GM21390 (cell line): ENCODE results near the gene GPATCH4.
"Not testable (repeated sequence)": the region's sequence is repeated elsewhere in the genome, so short reads cannot be mapped to it uniquely, and the experiment has no call there.

ENCODE experiments used
- ATAC-seq: cut with Tn5 transposase; IDR thresholded peaks from one replicate; pipeline ENCODE4 v1.9.1; 2021; ENCODE audit not compliant: unreplicated experiment

The GPATCH4 gene

DNA sequence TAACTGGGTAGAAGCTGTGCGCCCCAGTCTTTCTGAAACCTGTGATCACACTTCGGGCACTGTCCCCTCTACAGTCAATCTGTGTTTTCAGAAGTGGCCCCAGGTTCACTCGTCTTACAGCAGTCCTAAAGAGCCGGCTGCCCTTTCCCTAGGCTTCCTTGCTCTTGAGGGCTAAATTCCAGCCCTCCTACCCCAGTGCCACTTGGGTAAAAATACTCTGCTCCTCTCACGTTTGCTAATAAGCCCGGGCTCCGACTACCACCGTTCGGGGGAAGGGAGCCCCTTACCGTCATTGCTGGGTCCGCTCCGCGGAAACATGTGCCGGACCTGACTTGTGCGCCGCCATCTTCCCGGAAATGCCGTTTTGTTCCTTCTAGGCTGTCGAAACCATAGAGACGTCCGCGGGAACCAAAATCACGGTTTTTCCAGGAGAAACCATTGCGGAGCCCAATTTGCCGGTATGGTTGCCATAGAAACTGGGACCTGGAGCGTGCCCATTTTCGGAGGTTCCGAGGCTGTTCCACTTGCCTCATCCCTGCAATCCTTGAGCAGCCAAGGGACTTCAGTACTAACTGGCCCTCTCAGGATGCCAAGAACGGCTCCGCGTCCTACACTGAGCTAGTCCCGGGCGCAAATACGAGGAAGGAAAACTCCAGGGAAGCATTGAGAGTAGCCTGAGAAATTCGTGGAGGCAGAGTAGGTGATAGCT lies at the start of gene GPATCH4:
TSS of gene GPATCH4 (minus strand) at position 358 of the 709 bp plus-strand sequence.
- peak; percentile 43 for ATAC-seq

DNA sequence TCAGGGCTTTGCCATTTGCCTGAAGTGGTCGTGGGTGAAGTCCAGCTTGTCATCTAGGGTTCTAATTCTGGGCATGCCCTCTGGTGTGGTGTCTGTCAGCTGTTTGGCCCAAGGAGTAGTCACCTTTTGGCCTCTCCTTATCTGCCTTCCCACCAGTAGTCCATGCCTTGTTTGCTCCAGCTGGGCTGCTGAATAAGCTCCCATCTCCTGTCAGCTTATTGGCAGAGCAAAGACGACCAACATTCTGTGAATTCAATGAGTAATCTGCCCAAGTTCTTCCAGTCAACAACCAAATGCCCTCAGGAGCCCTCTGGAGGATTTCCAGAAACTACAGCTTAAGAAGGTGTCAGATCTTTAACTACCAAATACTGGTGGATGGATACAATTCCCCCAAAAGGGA lies 47.7 kb upstream of the GPATCH4 start:
- no peak for ATAC-seq

DNA sequence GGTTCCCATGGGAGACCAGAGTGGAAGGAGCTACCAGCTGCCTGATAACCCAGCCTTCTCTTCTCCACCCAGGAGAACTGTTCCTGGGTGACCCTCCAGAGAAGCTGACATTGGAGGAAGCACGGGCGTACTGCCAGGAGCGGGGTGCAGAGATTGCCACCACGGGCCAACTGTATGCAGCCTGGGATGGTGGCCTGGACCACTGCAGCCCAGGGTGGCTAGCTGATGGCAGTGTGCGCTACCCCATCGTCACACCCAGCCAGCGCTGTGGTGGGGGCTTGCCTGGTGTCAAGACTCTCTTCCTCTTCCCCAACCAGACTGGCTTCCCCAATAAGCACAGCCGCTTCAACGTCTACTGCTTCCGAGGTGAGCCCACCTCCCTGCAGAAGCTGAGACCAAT lies 47.2 kb upstream of the GPATCH4 start:
- ATAC-seq = no peak

DNA sequence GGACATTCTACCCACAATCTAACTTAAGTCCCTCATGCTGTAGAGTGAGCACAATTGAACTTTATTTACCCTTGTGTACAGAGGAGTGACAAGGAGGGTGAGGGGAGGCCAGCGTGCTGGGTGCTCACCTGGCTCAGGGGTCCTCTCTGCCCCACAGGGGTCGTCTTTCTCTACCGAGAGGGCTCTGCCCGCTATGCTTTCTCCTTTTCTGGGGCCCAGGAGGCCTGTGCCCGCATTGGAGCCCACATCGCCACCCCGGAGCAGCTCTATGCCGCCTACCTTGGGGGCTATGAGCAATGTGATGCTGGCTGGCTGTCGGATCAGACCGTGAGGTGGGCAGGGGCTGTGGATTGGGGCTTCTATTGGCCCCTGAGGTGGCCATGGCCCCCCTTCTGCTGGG lies 46.1 kb upstream of the GPATCH4 start:
- ATAC-seq = no peak

DNA sequence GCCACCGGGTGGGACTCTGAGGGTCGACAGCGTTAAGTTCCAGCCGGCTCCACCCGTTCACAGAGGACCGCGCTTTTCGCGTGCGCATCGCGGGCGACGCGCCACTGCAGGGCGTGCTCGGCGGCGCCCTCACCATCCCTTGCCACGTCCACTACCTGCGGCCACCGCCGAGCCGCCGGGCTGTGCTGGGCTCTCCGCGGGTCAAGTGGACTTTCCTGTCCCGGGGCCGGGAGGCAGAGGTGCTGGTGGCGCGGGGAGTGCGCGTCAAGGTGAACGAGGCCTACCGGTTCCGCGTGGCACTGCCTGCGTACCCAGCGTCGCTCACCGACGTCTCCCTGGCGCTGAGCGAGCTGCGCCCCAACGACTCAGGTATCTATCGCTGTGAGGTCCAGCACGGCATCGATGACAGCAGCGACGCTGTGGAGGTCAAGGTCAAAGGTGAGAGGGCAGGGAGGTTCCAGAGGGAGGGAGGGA lies 45.5 kb upstream of the GPATCH4 start:
- ATAC-seq = no peak

DNA sequence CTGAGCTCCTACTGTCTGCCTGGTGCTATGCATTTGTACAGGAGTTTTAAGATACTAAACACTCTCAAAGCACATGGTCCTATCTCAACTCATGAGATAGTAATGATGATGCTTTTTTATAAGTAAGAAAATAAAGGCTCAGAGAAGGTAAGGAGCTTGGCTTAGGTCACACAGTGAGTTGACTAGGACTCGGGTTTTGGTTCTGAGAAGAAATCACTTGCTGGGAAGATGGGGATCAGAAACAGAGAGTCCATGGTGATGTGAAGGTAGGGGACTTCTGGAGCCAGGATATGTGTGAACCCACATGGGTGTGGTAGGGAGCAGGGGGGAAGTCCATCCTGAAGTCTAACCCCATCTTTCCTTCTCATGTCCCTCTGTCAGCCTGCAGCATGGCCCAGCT lies 44.4 kb upstream of the GPATCH4 start:
- ATAC-seq = no peak

DNA sequence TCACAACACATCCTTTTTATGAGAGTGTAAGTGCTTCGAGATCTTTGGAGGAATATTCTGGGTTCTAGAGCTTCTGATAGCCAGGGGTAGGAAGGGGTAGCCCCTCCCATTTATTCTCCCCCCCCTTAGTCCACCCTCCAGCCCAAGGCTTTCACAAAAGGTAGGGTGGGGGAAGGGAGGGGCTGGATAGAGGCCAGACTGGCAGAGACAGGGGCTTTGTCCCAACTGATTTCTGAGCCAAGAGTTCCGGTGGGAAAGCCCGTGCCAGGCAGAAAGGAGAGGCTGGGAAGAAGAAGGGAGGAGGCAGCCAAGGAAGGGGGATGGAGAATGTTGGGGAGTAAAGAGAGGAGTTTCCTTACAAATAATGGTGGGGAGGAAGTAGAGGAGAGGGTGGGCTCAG lies 43.8 kb upstream of the GPATCH4 start:
- ATAC-seq = no peak

DNA sequence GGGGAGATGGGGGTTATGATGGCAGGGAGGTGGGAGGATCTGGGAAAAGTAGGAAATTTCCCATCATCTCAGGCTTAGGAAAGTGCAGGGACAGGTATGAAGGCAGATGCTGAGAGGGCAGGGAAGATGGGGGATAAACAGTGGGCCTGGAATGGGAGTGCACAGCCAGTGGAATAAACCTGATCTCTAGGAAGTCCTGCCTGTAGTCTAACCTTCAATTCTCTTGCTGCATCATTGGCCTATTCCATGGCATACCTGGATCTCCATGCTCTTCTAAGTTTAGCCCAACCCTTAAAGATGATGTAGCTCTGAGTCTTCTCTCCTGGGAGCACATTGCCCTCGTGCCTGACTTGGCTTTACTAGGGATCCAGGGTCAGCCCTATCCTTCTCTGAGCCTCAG lies 43.4 kb upstream of the GPATCH4 start:
- ATAC-seq = no peak

DNA sequence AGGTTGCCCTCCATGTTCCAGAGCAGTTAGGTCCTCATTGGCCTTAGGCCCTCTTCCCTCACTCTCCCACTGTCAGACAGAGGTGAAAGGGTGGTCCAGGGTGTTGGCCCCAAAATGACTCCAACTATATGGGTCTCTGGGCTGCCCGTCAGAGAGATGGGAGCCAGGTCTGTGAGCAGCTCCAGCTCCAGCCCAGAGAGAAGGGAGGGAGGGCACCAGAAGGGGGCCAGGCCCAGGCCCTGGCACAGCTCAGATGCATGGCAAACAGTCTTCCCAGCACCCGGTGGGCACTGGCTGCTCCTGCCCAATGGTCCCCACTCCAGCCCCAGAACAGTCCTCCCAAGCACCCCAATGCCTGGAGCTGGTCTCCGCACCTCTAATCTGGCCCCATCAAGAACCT lies 42.9 kb upstream of the GPATCH4 start:
- ATAC-seq = no peak

DNA sequence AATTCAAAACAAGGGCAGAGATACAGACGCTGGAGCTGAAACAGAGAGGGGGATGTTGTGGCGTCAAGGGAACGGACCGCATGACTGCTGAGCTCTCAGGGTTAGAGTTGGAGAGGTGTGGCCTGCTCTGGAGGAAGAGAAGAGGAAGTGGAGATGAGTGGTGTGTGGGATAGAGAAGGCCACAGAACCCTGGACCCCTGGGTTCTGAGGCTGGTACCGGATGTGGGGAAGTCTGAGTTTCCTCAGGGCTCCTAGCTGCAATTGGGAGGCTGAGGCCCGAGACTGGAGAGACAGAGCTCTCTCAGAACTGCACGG lies 42.5 kb upstream of the GPATCH4 start:
- no peak for ATAC-seq

DNA sequence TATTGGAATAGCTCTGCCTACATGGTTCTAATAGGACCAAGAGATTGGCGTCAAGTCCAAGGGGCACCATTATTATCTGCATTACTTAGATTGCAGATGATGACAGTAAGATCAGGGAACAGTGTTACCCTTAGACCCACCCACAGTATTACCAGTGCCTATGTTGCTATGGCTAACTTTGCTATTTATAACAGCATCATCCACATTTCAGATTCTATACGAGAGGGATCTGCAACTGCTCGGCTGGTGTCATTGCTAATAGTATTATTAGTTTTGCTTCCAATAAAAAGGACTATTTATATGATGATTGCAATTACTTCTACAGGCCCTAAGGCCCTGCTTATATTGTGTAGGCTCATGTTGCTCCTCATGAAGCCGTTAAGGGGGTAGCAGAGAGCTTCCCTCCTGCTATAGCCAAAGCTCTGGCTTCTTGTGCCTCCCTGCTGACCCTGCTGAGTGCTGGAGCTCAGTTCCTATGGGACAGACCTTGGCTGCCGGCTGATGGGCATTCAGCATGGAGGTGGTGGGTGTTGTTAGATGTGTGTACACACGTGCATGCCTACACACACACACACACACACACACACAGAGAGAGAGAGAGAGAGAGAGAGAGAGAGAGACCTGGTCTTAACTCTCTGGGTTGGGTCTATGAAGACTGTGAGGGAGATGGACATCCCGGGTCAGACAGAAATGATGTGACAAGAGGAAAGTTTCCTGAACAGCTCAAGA lies 41.9 kb upstream of the GPATCH4 start:
- ATAC-seq = no peak

DNA sequence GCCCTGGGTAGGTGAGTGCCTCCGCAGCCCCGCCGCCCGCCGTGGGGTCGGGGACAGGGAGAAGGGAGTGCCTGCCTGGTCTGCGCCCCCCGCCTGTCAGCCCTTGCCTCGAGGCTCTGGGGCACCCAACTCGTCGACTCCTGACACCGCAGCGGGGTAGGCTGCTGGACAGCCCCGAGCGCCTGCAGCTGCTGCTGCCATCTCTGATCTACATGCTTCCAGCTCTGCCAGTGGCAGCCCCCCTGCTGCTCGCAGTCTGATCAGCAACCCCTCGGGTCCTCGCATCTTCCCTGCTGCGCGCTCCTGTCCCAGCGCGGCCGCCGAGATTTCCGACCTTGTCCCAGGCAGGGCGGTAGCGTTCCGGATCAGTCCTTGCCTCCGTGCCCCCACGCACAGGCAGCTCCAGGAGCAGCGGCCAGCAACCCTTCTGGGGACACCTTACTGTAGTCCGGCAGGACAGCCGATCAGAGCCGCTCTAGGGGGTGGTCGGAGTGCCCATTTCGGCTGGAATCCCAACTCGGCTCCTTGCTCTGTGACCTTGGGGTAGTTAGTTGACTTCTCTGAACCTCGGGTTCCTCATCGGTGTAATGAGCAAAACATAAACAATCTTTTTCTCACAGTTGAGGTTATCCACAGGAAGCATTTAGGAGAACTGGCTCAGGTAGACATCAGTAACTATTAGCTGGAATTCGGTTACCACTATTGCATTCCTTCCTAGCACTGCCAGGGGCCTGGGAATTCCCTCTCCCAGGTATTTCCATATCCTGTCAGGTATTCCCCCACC lies 41.2 kb upstream of the GPATCH4 start:
- ATAC-seq = no peak

DNA sequence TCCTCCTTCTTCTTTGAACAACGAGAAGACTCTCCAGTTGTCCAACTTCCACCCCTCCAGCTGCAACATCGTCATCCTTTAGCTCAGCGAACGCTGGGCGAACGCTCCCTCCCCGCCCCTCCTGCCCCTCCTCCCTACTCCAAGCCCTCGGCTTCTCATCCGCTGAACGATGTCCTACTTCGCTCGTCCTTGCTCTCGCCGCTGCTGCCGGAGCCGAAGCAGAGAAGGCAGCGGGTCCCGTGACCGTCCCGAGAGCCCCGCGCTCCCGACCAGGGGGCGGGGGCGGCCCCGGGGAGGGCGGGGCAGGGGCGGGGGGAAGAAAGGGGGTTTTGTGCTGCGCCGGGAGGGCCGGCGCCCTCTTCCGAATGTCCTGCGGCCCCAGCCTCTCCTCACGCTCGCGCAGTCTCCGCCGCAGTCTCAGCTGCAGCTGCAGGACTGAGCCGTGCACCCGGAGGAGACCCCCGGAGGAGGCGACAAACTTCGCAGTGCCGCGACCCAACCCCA lies 40.5 kb upstream of the GPATCH4 start, which contains the start of gene BCAN:
TSS of gene BCAN (plus strand) at position 357 of the 504 bp plus-strand sequence. CDS start 3,938 bp downstream, outside the sequence.
- ATAC-seq = no peak

DNA sequence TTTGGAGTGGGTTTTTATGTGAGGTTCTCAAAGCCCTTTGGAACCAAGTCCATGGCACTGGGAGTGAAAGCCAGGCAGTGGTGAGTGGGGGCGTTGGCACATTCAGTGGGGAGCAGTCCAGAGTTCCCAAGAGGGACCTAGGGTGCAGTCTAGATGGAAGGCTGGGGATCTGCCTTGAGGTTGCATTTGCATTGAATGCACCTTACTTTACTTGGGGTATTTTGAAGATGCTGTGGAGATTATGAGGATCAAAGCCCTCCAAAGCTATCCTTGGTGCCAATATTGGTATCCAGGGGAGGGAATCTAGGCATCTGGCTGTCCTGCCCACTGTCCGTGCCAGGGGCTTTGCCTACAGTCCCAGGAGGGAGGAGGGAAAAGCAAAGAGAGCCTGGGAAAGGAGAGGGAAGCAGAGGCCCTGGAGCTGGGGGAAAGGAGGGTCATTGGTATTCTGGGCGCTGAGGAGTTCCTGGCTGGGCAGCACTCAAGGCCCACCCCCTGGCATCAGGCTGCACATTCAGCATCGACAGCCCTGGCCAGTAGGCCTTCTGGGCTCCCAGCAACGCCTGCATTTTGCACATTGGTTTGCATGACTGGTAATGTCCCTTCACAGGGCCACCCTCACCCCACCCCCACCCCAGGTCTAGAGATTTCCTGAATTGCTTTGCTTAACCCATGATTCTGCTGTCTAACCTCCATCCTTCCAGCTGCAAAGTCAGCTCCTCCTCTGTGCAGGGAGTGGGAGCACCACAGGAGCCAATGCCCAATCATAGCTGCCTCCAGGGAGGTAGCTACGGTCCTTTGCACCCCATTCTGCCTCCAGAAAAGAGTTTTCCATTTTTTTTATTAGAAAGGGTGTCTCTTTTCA lies 39.8 kb upstream of the GPATCH4 start:
- no peak for ATAC-seq

DNA sequence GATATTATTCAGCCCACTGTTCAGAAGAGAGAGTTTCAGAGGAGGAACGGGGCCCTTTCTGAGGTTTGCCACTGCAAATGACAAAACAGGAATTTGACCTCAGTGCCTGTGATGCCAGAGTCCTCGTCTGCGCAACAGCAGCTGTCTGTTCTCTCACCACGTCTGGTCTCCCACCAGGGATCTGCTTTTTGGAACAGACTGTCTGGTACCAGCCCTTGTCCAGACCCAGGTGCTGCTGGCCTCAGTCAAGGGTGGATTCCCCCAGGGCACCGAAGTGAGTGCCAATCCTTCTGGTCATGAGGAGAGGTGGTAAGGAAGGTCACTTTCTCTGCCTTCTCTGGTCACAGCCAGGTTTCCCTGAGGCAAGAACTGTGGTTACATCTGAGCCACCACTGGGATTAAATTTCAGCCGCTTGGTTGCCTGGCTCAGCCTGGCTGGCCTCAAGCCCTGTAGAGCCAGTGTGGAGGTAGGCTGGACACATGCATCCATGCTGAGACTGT lies 38.4 kb upstream of the GPATCH4 start:
- no peak for ATAC-seq

DNA sequence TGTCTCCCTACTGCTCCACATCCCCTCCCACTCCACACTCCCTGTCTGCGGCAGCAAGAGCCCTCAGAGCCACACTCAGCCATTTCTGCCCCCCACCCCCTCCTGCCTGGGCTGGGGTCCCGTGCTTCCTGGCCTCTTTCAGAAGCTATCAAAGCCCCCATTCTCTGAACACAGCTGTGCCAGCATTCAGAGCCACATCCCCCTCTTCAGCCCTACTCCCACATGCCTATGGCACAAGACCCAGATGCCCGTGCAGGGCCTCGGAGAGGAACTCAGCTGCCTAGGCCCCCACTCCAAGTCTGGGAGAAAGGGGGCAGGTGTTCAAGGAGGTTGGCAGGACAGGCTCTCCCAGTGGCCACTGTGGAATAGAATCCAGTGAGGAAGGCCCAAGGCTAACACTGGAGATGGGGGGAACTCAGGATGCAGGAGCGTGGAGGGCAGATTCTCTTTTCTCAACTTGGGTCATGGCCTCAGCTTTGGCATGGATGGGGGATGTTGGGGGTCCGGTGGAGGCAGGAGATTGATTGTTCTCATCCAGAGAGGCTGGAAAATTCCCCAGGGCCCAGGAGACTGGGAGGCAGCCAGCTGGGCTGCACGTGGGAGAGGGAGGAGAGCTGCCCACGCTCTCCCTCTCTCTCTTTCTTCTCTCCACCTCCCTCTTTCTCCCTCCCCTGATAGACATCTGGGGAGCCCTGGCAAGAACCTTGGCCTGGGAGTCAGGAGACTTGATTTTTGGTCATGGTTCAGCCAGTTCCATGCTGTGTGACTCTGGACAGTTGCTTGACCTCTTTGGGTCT lies 37.1 kb upstream of the GPATCH4 start:
- ATAC-seq = no peak

DNA sequence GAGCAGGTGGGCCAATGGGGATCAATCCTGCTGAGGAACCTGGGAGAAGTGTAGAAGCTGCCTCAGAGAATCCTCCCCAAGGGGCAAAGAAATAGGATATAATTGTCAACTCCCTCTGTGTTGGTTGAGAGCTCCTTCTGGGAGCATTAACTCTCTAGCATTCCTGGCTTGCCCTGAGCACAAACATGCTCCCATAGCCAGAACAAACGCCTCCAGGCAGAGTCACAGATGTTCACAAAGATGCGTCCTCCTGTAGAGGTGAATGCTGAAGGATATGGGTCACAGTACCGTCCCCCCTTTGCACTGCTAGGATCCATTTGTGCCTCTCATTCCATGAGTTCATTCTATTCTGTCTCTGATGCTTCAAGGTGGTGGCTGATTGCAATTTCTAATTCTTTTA lies 31.1 kb upstream of the GPATCH4 start:
- ATAC-seq = no peak

DNA sequence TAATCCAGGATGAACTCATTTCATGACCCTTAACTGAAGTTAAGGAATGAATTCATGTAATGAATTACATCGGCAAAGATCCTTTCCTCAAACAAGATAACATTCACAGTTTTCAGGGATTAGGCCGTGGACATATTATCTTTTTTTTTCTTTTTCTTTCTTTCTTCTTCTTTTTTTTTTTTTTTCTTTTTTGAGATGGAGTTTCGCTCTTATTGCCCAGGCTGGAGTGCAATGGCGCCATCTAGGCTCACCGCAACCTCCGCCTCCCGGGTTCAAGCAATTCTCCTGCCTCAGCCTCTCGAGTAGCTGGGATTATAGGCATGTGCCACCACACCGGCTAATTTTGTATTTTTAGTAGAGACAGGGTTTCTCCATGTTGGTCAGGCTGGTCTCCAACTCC lies 29.9 kb upstream of the GPATCH4 start:
- not testable (repeated sequence) for ATAC-seq

DNA sequence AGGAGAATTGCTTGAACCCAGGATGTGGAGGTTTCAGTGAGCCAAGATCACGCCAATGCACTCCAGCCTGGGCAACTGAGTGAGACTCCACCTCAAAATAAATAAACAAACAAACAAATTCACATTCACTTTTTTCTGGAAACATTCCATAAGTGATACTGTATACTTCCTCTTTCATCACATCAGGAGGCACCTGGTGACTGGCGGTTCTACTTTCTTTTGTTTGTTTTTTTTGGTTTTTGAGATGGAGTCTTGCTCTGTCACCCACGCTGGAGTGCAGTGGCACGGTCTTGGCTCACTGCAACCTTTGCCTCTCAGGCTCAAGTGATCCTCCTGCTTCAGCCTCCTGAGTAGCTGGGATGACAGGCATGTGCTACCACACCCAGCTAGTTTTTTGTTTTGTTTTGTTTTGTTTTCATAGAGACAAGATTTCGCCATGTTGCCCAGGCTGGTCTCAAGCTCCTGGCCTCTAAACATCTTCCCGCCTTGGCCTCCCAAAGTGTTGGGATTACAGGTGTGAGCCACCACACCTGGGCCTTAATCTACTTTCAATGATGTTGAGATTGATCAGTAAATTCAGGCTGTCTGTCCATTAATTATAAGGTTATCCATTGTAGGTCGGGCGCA lies 28.7 kb upstream of the GPATCH4 start:
- ATAC-seq = no peak
